Spinal cord (tissue), 10 donors: ENCODE data around the gene HGS. TPM values are rescaled to one million over a fixed set of nuclear protein-coding genes. Genes with fewer than 3 reads are reported as not detected.

Source experiments
- DNase-seq, 6 donors: peaks; one replicate each; pipeline versions ENCODE4 v3.0.0 to v3.0.0-alpha.2; 2013 to 2015; ENCODE audit warnings: low spot score in 6 of 6, low read depth in 4 of 6
- H3K27ac ChIP-seq: one replicate; pipeline ENCODE4 v1.5.1; 2013; ENCODE audit warnings: low read depth, low read length, control low read depth
- H3K27me3 ChIP-seq: one replicate; pipeline ENCODE4 v1.6.1; 2013; ENCODE audit warnings: low read length; ENCODE audit not compliant: control insufficient read depth, insufficient read depth
- H3K36me3 ChIP-seq: one replicate; pipeline ENCODE4 v1.6.1; 2013; ENCODE audit warnings: low read length; ENCODE audit not compliant: control insufficient read depth, insufficient read depth
- H3K4me1 ChIP-seq: one replicate; pipeline ENCODE4 v1.6.1; 2013; ENCODE audit warnings: low read length; ENCODE audit not compliant: control insufficient read depth, insufficient read depth
- H3K4me3 ChIP-seq: one replicate; pipeline ENCODE4 v1.5.1; 2013; ENCODE audit warnings: low read depth, low read length, control low read depth
- H3K9me3 ChIP-seq: one replicate; pipeline ENCODE4 v1.6.1; 2013; ENCODE audit warnings: low read length; ENCODE audit not compliant: control insufficient read depth, insufficient read depth
- WGBS: methylation state at CpG from one replicate; pipeline ENCODE4 v1.1.5; 2013; ENCODE audit warnings: missing lambda C conversion rate; ENCODE audit not compliant: insufficient coverage; 5-methylcytosine and 5-hydroxymethylcytosine counted together
- polyA plus RNA-seq, 2 donors: library from polyadenylated mRNA; unstranded; fragments of 120-200 nt; gene quantifications; one replicate each; pipeline ENCODE4 v1.2.1, GENCODE V29; 2013; ENCODE audit not compliant: insufficient read length in 2 of 2
- total RNA-seq, 2 donors: library from RNA; depleted of rRNA in 1 of 2; stranded (reverse); fragments of 120-200 nt in 1 of 2; fragments of >200 nt in 1 of 2; gene quantifications; one replicate each; pipeline versions ENCODE4 v1.2.3 to v1.2.4, GENCODE V29; 2013 to 2014
- donor health status: healthy.

HGS gene
- total and polyA plus RNA-seq, 4 donors, result 37.9 to 128 (median 87.1) TPM

- WGBS, result 86% methylated on average over 17 of the region's 17 CpGs
- Histone ChIP-seq H3K27ac (no peak overlapping the region), H3K4me3 (no peak overlapping the region), H3K4me1 (peaks cover 40% of the 10 kb centered on the region), H3K9me3 (no peaks in the 10 kb centered on the region), H3K27me3 (peaks cover 11% of the 10 kb centered on the region), H3K36me3 (peaks cover 53% of the 10 kb centered on the region)
- no peak for DNase-seq
These were observed 25.0 kb downstream of the HGS start for GRCh38 chr17:81708739-81709185.

GRCh38 chr17:81710514-81711308 is 26.9 kb downstream of the HGS start:
- Histone ChIP-seq H3K4me1 (peaks cover 41% of the 10 kb centered on the region), H3K27me3 (peaks cover 11% of the 10 kb centered on the region), H3K9me3 (no peaks in the 10 kb centered on the region), H3K36me3 (peaks cover 57% of the 10 kb centered on the region), H3K27ac (no peak overlapping the region), H3K4me3 (no peak overlapping the region)
- 7% methylated on average over 28 of the region's 29 CpGs for WGBS
- DNase-seq, result no peak

GRCh38 chr17:81711814-81712467 is 28.1 kb downstream of the HGS start, which contains the start of gene SLC25A10:
SLC25A10 (plus strand) TSS chr17:81712284; CDS start chr17:81712427, 143 bp downstream.
- DNase-seq, result peak; percentile 52 to 94 (median 74)
- under 1% methylated on average over 89 of the region's 89 CpGs for WGBS
- H3K27me3 ChIP-seq, result peaks cover 11% of the 10 kb centered on the region
- H3K27ac ChIP-seq, result peak within 1 kb of the TSS; percentile 57
- peak within 1 kb of the TSS; percentile 50 for H3K4me3 ChIP-seq
- no peaks in the 10 kb centered on the region for H3K9me3 ChIP-seq
- peaks cover 41% of the 10 kb centered on the region for H3K4me1 ChIP-seq
- peaks cover 57% of the 10 kb centered on the region for H3K36me3 ChIP-seq

- Histone ChIP-seq H3K4me1 (peaks cover 41% of the 10 kb centered on the region), H3K9me3 (no peaks in the 10 kb centered on the region), H3K27ac (peak overlapping the region; percentile 57), H3K36me3 (peaks cover 57% of the 10 kb centered on the region), H3K27me3 (peaks cover 11% of the 10 kb centered on the region), H3K4me3 (peak overlapping the region; percentile 50)
- WGBS, result 2% methylated on average over 38 of the region's 41 CpGs
- DNase-seq, result peak in 1 of 6 donors; percentile 27
These were observed 28.7 kb downstream of the HGS start for GRCh38 chr17:81712468-81713003.

GRCh38 chr17:81713004-81713555 is 29.3 kb downstream of the HGS start:
- DNase-seq, result peak in 1 of 6 donors; percentile 54
- H3K27me3 ChIP-seq, result peaks cover 11% of the 10 kb centered on the region
- peak overlapping the region; percentile 50 for H3K4me3 ChIP-seq
- H3K36me3 ChIP-seq, result peaks cover 57% of the 10 kb centered on the region
- H3K9me3 ChIP-seq, result no peaks in the 10 kb centered on the region
- peaks cover 41% of the 10 kb centered on the region for H3K4me1 ChIP-seq
- 29% methylated on average over 16 of the region's 18 CpGs for WGBS
- H3K27ac ChIP-seq, result peak overlapping the region; percentile 57

- WGBS, result 42% methylated on average over 33 of the region's 36 CpGs
- H3K36me3 ChIP-seq, result peaks cover 55% of the 10 kb centered on the region
- no peak for DNase-seq
- H3K9me3 ChIP-seq, result no peaks in the 10 kb centered on the region
- peaks cover 11% of the 10 kb centered on the region for H3K27me3 ChIP-seq
- peak overlapping the region; percentile 40 for H3K27ac ChIP-seq
- H3K4me1 ChIP-seq, result peaks cover 41% of the 10 kb centered on the region
- H3K4me3 ChIP-seq, result peak overlapping the region; percentile 50
These were observed 30.0 kb downstream of the HGS start for GRCh38 chr17:81713556-81714411.

- 94% methylated on average over 31 of the region's 39 CpGs for WGBS
- DNase-seq, result no peak
- Histone ChIP-seq H3K9me3 (no peaks in the 10 kb centered on the region), H3K27me3 (peaks cover 11% of the 10 kb centered on the region), H3K4me3 (no peak overlapping the region), H3K4me1 (peaks cover 46% of the 10 kb centered on the region), H3K27ac (no peak overlapping the region), H3K36me3 (peaks cover 57% of the 10 kb centered on the region)
These were observed 30.7 kb downstream of the HGS start for GRCh38 chr17:81714412-81715106.

- DNase-seq, result no peak
- Histone ChIP-seq H3K27me3 (peaks cover 11% of the 10 kb centered on the region), H3K4me3 (no peak overlapping the region), H3K9me3 (no peaks in the 10 kb centered on the region), H3K4me1 (peaks cover 50% of the 10 kb centered on the region), H3K27ac (no peak overlapping the region), H3K36me3 (peaks cover 65% of the 10 kb centered on the region)
- WGBS, result 86% methylated on average over 32 of the region's 32 CpGs
These were observed 31.5 kb downstream of the HGS start for GRCh38 chr17:81715107-81715871.
